ENCODE data around the gene TMEM192. TPM values are rescaled to one million over a fixed set of nuclear protein-coding genes. Genes with fewer than 3 reads are reported as not detected.
A peak's percentile ranks its signal among the peaks of the same experiment; 100 is the strongest.

The TMEM192 gene
- 11.3 and 16.1 TPM in 2 replicates for total RNA-seq (ENCODE audit: low replicate concordance)

DNA sequence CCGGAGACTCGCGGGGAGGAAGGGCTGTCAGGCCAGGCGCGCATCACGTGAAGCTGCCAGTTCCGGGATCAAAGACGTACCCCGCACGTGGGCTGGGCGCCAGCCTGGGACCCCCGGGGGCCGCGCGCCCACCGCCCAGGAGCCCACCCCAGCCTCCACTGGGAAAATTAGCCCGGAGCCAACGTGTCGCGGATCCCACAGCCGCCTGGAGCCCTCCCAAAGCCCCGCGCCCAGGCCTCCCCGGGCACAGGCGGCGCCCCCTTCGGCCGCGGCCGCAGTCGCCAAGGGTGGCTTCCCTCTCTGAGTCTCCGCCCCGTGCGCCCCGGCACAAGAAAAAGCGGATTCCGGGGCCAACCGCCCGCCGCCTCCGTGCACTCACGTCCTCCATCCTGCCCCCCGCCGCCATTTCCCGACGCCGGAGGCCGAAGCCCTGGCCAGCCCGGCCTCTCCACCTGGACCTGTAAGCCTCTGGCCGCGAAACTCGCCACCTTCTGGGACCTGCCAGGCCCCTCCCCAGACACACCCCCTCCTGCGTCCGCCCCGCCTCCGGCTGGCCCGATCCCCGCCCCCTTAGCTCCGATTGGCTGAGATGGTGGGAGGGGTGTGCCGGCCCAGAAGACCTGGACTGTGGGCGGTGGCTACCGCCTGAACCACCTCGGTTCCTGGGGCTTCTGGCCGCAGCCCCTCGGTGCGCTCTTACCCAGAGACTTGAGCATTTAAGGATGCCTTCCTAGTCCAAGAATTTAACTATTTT is at the start of gene TMEM192:
TSS of gene TMEM192 (minus strand) at position 493 of the 754 bp plus-strand sequence. CDS start at position 406, 87 bp downstream.
- no peaks in the 10 kb centered on the region for H4K20me1 ChIP-seq (ENCODE audit: low read depth)
- H3K27me3 ChIP-seq: no peaks in the 10 kb centered on the region
- H3K4me3 ChIP-seq: peak within 1 kb of the TSS; percentile 81
- H3K9me3 ChIP-seq (ENCODE audit: low read depth): no peaks in the 10 kb centered on the region
- Mint-ChIP-seq H3K27me3 (ENCODE audit: insufficient read depth, low read depth) (peaks cover 9% of the 10 kb centered on the region), H3K9me3 (no peaks in the 10 kb centered on the region), H3K4me1 (peaks cover 11% of the 10 kb centered on the region), H3K4me3 (peak within 1 kb of the TSS; percentile 94), H3K27ac (peak within 1 kb of the TSS; percentile 83), H3K36me3 (no peaks in the 10 kb centered on the region)
- DNase-seq (ENCODE audit: low spot score): peak; percentile 94
- H3K4me1 ChIP-seq: peaks cover 9% of the 10 kb centered on the region
- H3K4me2 ChIP-seq: peak within 1 kb of the TSS; percentile 89
- peak within 1 kb of the TSS; percentile 96 for H2AFZ ChIP-seq (replicated peaks)
- no peak within 1 kb of the TSS for H3K27ac ChIP-seq
- TF ChIP-seq EZH2phosphoT487 (IDR thresholded peaks at IDR 0.05): no peak
- TF ChIP-seq, protein P1, sequence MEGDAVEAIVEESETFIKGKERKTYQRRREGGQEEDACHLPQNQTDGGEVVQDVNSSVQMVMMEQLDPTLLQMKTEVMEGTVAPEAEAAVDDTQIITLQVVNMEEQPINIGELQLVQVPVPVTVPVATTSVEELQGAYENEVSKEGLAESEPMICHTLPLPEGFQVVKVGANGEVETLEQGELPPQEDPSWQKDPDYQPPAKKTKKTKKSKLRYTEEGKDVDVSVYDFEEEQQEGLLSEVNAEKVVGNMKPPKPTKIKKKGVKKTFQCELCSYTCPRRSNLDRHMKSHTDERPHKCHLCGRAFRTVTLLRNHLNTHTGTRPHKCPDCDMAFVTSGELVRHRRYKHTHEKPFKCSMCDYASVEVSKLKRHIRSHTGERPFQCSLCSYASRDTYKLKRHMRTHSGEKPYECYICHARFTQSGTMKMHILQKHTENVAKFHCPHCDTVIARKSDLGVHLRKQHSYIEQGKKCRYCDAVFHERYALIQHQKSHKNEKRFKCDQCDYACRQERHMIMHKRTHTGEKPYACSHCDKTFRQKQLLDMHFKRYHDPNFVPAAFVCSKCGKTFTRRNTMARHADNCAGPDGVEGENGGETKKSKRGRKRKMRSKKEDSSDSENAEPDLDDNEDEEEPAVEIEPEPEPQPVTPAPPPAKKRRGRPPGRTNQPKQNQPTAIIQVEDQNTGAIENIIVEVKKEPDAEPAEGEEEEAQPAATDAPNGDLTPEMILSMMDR (IDR thresholded peaks at IDR 0.05): peak; percentile 46
- TF ChIP-seq EZH2 (IDR thresholded peaks at IDR 0.05): peak; percentile 23
- H3K79me2 ChIP-seq (ENCODE audit: low read depth): peaks cover 14% of the 10 kb centered on the region
- H3K9ac ChIP-seq: peak within 1 kb of the TSS; percentile 54
- H3K36me3 ChIP-seq: no peaks in the 10 kb centered on the region
- no peaks in the 10 kb centered on the region for H3F3A ChIP-seq (ENCODE audit: low read depth)

DNA sequence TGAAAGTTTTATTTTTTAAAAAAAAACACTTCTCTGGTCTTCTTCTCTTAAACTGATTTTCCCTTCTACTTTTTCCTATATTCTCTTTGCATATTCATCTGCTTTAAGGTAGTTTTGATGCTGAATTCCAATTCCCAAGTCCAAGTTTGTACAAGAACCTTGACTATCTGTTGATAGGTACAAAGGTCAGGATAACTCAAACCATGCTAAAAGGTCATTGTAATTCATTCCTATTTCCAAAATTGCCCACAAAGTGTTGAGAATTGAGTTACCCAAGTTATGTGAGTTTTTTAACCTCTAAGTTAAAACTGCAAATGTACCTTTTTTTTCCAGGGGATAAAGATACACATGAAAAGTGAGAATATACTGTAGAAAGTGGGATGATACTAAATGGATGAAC is 46.1 kb upstream of the TMEM192 start:
- no peak overlapping the region for H2AFZ ChIP-seq (replicated peaks)
- H3K27me3 ChIP-seq: no peaks in the 10 kb centered on the region
- TF ChIP-seq, protein P1 (IDR thresholded peaks at IDR 0.05): no peak
- no peak for TF ChIP-seq EZH2 (IDR thresholded peaks at IDR 0.05)
- TF ChIP-seq EZH2phosphoT487 (IDR thresholded peaks at IDR 0.05): no peak
- no peaks in the 10 kb centered on the region for H3F3A ChIP-seq (ENCODE audit: low read depth)
- Mint-ChIP-seq H3K4me1 (no peaks in the 10 kb centered on the region), H3K36me3 (no peaks in the 10 kb centered on the region), H3K27ac (no peak overlapping the region), H3K9me3 (peaks cover 2% of the 10 kb centered on the region), H3K27me3 (ENCODE audit: insufficient read depth, low read depth) (peaks cover 2% of the 10 kb centered on the region), H3K4me3 (no peak overlapping the region)
- no peaks in the 10 kb centered on the region for H3K36me3 ChIP-seq
- no peaks in the 10 kb centered on the region for H3K4me1 ChIP-seq
- no peak overlapping the region for H3K27ac ChIP-seq
- H3K9me3 ChIP-seq (ENCODE audit: low read depth): no peaks in the 10 kb centered on the region
- H3K4me3 ChIP-seq: no peak overlapping the region
- H3K4me2 ChIP-seq: no peak overlapping the region
- no peak overlapping the region for H3K9ac ChIP-seq
- H4K20me1 ChIP-seq (ENCODE audit: low read depth): no peaks in the 10 kb centered on the region
- DNase-seq (ENCODE audit: low spot score): no peak
- H3K79me2 ChIP-seq (ENCODE audit: low read depth): no peaks in the 10 kb centered on the region

DNA sequence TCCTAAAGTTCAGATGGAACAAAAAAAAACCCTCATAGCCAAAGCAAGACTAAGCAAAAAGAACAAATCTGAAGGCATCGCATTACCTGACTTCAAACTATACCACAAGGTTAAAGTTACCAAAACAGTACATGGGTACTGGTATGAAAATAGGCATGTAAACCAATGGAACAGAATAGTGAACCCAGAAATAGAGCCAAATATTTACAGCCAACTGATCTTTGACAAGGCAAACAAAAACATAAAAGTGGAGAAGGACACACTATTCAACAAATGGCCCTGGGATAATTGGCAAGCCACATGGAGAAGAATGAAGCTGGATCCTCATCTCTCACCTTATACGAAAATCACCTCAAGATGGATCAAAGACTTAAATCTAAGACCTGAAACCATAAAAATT is 44.2 kb upstream of the TMEM192 start:
- Mint-ChIP-seq H3K4me1 (no peaks in the 10 kb centered on the region), H3K36me3 (no peaks in the 10 kb centered on the region), H3K27me3 (ENCODE audit: insufficient read depth, low read depth) (peaks cover 2% of the 10 kb centered on the region), H3K27ac (no peak overlapping the region), H3K9me3 (peaks cover 2% of the 10 kb centered on the region), H3K4me3 (no peak overlapping the region)
- Histone ChIP-seq H3K27me3 (no peaks in the 10 kb centered on the region), H2AFZ (replicated peaks) (no peak overlapping the region), H3K27ac (no peak overlapping the region), H3K4me3 (no peak overlapping the region), H4K20me1 (ENCODE audit: low read depth) (no peaks in the 10 kb centered on the region), H3K9me3 (ENCODE audit: low read depth) (no peaks in the 10 kb centered on the region), H3K36me3 (no peaks in the 10 kb centered on the region), H3K4me2 (no peak overlapping the region), H3K79me2 (ENCODE audit: low read depth) (no peaks in the 10 kb centered on the region), H3F3A (ENCODE audit: low read depth) (no peaks in the 10 kb centered on the region), H3K4me1 (no peaks in the 10 kb centered on the region), H3K9ac (no peak overlapping the region)
- TF ChIP-seq EZH2 (IDR thresholded peaks at IDR 0.05) (no peak), EZH2phosphoT487 (IDR thresholded peaks at IDR 0.05) (no peak)
- TF ChIP-seq, protein P1 (IDR thresholded peaks at IDR 0.05): no peak
- no peak for DNase-seq (ENCODE audit: low spot score)

Data from neural progenitor cell (in vitro differentiated cells).